ENCODE results near the gene SLCO1B1. TPM values are rescaled to one million over a fixed set of nuclear protein-coding genes. Genes with fewer than 3 reads are reported as not detected.

SLCO1B1 gene
- total RNA-seq, 6 experiments from 2014 or later: not detected

DNA sequence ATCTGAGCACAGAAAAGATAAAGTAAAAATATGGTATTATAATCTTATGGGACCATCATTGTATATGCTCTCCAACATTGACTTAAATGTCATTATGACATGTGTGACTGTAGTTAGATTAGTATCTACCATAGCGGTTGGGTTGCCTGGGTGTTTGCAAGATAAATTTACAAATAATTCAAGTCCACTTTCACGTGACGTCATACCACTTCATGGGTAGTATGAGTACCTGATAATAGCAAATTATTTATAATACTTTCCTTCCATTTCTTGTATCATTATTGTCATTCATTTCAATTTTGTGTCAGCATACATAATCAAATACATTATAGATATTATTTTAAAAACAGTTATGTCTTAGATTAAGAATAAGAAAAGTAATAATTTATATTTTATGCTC is 20.2 kb downstream of the SLCO1B1 start:
- TF ChIP-seq, protein P1, sequence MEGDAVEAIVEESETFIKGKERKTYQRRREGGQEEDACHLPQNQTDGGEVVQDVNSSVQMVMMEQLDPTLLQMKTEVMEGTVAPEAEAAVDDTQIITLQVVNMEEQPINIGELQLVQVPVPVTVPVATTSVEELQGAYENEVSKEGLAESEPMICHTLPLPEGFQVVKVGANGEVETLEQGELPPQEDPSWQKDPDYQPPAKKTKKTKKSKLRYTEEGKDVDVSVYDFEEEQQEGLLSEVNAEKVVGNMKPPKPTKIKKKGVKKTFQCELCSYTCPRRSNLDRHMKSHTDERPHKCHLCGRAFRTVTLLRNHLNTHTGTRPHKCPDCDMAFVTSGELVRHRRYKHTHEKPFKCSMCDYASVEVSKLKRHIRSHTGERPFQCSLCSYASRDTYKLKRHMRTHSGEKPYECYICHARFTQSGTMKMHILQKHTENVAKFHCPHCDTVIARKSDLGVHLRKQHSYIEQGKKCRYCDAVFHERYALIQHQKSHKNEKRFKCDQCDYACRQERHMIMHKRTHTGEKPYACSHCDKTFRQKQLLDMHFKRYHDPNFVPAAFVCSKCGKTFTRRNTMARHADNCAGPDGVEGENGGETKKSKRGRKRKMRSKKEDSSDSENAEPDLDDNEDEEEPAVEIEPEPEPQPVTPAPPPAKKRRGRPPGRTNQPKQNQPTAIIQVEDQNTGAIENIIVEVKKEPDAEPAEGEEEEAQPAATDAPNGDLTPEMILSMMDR (IDR thresholded peaks at IDR 0.05): no peak
- no peak overlapping the region for H3K4me3 Mint-ChIP-seq
- no peak for DNase-seq
- no peaks in the 10 kb centered on the region for H3K36me3 Mint-ChIP-seq (ENCODE audit: low read depth)
- no peak overlapping the region for H3K27ac Mint-ChIP-seq
- H3K27me3 Mint-ChIP-seq (ENCODE audit: insufficient read depth): no peaks in the 10 kb centered on the region
- H3K9me3 Mint-ChIP-seq: peaks cover 31% of the 10 kb centered on the region
- no peaks in the 10 kb centered on the region for H3K4me1 Mint-ChIP-seq (ENCODE audit: low read depth)

DNA sequence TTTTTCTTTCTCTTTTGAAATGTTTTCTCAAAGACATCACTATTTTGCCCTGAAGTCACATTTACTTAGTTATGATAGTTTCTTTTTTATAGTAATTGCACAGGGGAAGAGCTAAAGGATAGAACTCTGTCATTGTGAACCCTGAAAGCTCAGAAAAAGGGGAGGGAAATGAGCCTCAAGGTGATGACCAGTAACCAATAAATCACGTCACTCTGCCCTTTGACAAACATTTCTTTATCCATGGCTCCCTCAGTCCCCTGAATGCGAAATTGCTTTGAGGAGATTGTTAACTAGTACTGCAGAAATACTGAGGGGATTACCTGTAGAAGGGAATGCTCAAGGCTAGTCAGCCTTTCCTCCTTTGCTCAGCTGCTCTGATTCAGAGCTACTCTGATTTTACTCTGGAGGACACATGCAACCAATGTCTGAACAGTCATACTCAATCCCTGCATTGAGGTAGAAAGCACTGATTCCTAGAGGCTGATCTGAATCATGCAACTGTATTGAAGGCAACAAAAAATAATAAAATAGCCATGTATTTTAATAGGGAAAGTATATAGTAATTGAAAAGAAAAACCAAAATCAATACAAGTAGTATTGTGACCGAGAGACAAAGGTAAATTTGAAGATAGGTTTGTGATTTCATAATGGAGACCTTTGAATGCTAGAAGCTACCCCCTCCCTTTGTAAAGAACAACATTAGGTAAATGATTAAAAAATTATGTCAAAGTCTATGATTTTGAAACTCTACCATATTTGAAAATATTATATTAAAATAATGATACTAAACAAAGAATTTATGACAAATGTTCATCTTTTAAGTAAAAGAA is 24.7 kb downstream of the SLCO1B1 start:
- TF ChIP-seq, protein P1 (IDR thresholded peaks at IDR 0.05): no peak
- no peak overlapping the region for H3K27ac Mint-ChIP-seq

DNA sequence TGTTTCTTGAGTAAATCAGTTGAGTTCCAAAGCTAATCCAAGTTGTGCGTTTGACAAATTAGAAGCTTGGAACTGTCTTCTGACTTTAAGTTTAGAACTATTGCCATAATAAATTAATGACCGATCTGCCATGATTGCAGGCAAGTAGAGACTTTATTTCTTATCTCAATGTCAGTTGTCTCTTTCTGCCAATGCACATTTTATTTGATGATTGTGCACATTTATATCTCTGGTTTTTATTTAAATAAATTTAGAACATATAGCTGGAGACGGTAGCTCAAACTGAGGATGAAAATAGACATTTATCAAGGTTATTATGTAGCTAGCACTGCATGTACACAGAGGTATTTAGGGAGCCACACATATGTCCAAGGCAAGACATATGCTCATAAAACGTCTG is 34.1 kb downstream of the SLCO1B1 start:
- peaks cover 4% of the 10 kb centered on the region; the same call in 1 of the 2 replicates for H3K9me3 Mint-ChIP-seq
- peaks cover 2% of the 10 kb centered on the region; the same call in 1 of the 2 replicates for H3K27me3 Mint-ChIP-seq (ENCODE audit: insufficient read depth)
- H3K36me3 Mint-ChIP-seq (ENCODE audit: low read depth): no peaks in the 10 kb centered on the region
- DNase-seq: no peak
- H3K27ac Mint-ChIP-seq: no peak overlapping the region
- H3K4me1 Mint-ChIP-seq (ENCODE audit: low read depth): no peaks in the 10 kb centered on the region
- TF ChIP-seq, protein P1 (IDR thresholded peaks at IDR 0.05): no peak
- H3K4me3 Mint-ChIP-seq: no peak overlapping the region

More for the DNA sequence above, 24.7 kb downstream of the SLCO1B1 start:
- no peaks in the 10 kb centered on the region for H3K4me1 Mint-ChIP-seq (ENCODE audit: low read depth)
- H3K27me3 Mint-ChIP-seq (ENCODE audit: insufficient read depth): no peaks in the 10 kb centered on the region
- H3K4me3 Mint-ChIP-seq: no peak overlapping the region
- H3K36me3 Mint-ChIP-seq (ENCODE audit: low read depth): no peaks in the 10 kb centered on the region
- peaks cover 18% of the 10 kb centered on the region; the same call in 1 of the 2 replicates for H3K9me3 Mint-ChIP-seq
- no peak for DNase-seq

DNA sequence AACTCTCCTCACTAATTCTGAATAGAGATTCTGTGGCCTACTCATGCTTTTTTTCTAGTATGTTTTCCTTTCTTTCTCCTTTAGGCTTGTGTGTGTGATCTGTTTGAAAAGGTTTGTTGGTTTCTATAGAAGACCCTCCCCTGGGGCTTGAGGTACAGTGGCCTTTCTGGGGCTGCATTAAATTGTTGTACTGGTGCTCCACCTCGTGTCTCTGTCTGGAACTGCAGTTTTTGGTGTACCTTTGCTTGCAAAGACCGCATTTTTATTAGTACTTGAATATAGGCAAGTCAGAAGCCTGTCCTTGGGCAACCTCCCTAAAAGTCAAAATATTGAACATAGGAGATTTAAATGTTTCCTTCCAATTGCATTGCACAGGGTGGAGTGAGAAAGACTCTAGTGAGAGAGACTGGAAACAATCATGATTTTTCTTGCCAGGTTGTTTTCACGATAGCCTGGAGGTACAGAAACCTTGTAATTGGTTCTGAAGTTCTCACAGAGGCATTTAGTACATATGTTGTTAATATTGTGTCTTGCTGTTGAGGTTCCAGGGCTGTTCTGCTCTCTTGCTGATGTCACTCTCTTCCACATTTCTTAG is 39.0 kb downstream of the SLCO1B1 start:
- H3K4me1 Mint-ChIP-seq (ENCODE audit: low read depth): no peaks in the 10 kb centered on the region
- TF ChIP-seq, protein P1 (IDR thresholded peaks at IDR 0.05): peak; percentile 86
- peaks cover 2% of the 10 kb centered on the region; the same call in 1 of the 2 replicates for H3K27me3 Mint-ChIP-seq (ENCODE audit: insufficient read depth)
- no peaks in the 10 kb centered on the region for H3K36me3 Mint-ChIP-seq (ENCODE audit: low read depth)
- DNase-seq: peak; percentile 4
- no peaks in the 10 kb centered on the region for H3K9me3 Mint-ChIP-seq
- H3K27ac Mint-ChIP-seq: no peak overlapping the region
- no peak overlapping the region for H3K4me3 Mint-ChIP-seq

DNA sequence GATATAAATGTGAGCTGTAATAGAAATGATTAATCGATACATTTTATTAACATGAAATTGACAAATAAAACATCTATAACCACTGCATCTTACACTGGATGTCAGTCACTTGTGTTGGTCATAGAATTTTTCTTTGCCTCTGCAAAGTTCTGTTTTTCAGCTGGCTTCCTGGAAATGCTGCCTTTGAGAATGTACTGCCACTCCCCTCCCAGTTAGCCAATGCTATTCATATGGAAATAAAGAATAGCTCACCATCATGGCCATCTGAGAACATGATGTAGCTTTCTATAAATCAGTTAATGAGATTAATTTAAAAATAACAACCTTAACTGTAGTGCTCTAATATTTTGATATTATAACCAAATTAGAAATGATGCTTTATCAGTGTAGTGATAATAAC is 41.1 kb downstream of the SLCO1B1 start:
- no peaks in the 10 kb centered on the region for H3K27me3 Mint-ChIP-seq (ENCODE audit: insufficient read depth)
- H3K4me1 Mint-ChIP-seq (ENCODE audit: low read depth): no peaks in the 10 kb centered on the region
- no peak overlapping the region for H3K27ac Mint-ChIP-seq
- H3K36me3 Mint-ChIP-seq (ENCODE audit: low read depth): no peaks in the 10 kb centered on the region
- no peak for DNase-seq
- TF ChIP-seq, protein P1 (IDR thresholded peaks at IDR 0.05): no peak
- no peak overlapping the region for H3K4me3 Mint-ChIP-seq
- H3K9me3 Mint-ChIP-seq: no peaks in the 10 kb centered on the region
